ENCODE measurements around the gene PSME3IP1. TPM values are rescaled to one million over a fixed set of nuclear protein-coding genes. Genes with fewer than 3 reads are reported as not detected.

Gene PSME3IP1
- total RNA-seq, 3 donors from 2014 or later: 64.8 to 81.4 (median 69.8) TPM

- H3K4me3 ChIP-seq: no peak overlapping the region
- no peak for TF ChIP-seq POLR2A (IDR thresholded peaks at IDR 0.05)
- TF ChIP-seq POLR2AphosphoS5 (IDR thresholded peaks at IDR 0.05): no peak
- no peak for TF ChIP-seq CTCF (IDR thresholded peaks at IDR 0.05)
- DNase-seq (ENCODE audit: low spot score in 2 of 2): no peak
- H3K4me1 ChIP-seq: no peaks in the 10 kb centered on the region
- intact Hi-C loops (cut with DNase I; ENCODE audit: low total_unique reads): no loop called here
- no peaks in the 10 kb centered on the region for H3K27me3 ChIP-seq
- H3K9me3 ChIP-seq: no peaks in the 10 kb centered on the region
- no peak overlapping the region for H3K27ac ChIP-seq
- peaks cover 16% of the 10 kb centered on the region for H3K36me3 ChIP-seq
Observed at GRCh38 chr16:57231821-57232350, 46.0 kb upstream of the PSME3IP1 start.

GRCh38 chr16:57229079-57229478 lies 43.2 kb upstream of the PSME3IP1 start:
- Histone ChIP-seq H3K36me3 (peaks cover 16% of the 10 kb centered on the region), H3K4me3 (no peak overlapping the region), H3K4me1 (no peaks in the 10 kb centered on the region), H3K27ac (no peak overlapping the region), H3K9me3 (no peaks in the 10 kb centered on the region), H3K27me3 (no peaks in the 10 kb centered on the region)
- intact Hi-C loops (cut with DNase I; ENCODE audit: low total_unique reads): no loop called here
- no peak for TF ChIP-seq POLR2A (IDR thresholded peaks at IDR 0.05)
- no peak for TF ChIP-seq CTCF (IDR thresholded peaks at IDR 0.05)
- no peak for TF ChIP-seq POLR2AphosphoS5 (IDR thresholded peaks at IDR 0.05)
- no peak for DNase-seq (ENCODE audit: low spot score in 2 of 2)

GRCh38 chr16:57226701-57227621 lies 41.1 kb upstream of the PSME3IP1 start:
- no peaks in the 10 kb centered on the region for H3K9me3 ChIP-seq
- DNase-seq (ENCODE audit: low spot score in 2 of 2): no peak
- H3K4me1 ChIP-seq: no peaks in the 10 kb centered on the region
- H3K27me3 ChIP-seq: no peaks in the 10 kb centered on the region
- no peak overlapping the region for H3K27ac ChIP-seq
- peaks cover 16% of the 10 kb centered on the region for H3K36me3 ChIP-seq
- no peak for TF ChIP-seq CTCF (IDR thresholded peaks at IDR 0.05)
- no peak overlapping the region for H3K4me3 ChIP-seq
- intact Hi-C loops (cut with DNase I; ENCODE audit: low total_unique reads): no loop called here

GRCh38 chr16:57225978-57226377 lies 40.1 kb upstream of the PSME3IP1 start:
- H3K27me3 ChIP-seq: no peaks in the 10 kb centered on the region
- H3K9me3 ChIP-seq: no peaks in the 10 kb centered on the region
- TF ChIP-seq CTCF (IDR thresholded peaks at IDR 0.05) (no peak), POLR2A (IDR thresholded peaks at IDR 0.05) (no peak), POLR2AphosphoS5 (IDR thresholded peaks at IDR 0.05) (no peak)
- H3K4me1 ChIP-seq: no peaks in the 10 kb centered on the region
- intact Hi-C loops (cut with DNase I; ENCODE audit: low total_unique reads): no loop called here
- peaks cover 12% of the 10 kb centered on the region for H3K36me3 ChIP-seq
- H3K4me3 ChIP-seq: no peak overlapping the region
- no peak for DNase-seq (ENCODE audit: low spot score in 2 of 2)
- H3K27ac ChIP-seq: no peak overlapping the region

- Histone ChIP-seq H3K36me3 (peaks cover 4% of the 10 kb centered on the region), H3K27ac (no peak overlapping the region), H3K4me3 (no peak overlapping the region), H3K4me1 (no peaks in the 10 kb centered on the region), H3K27me3 (no peaks in the 10 kb centered on the region), H3K9me3 (no peaks in the 10 kb centered on the region)
- DNase-seq (ENCODE audit: low spot score in 2 of 2): no peak
- no peak for TF ChIP-seq POLR2A (IDR thresholded peaks at IDR 0.05)
- TF ChIP-seq CTCF (IDR thresholded peaks at IDR 0.05): no peak
- TF ChIP-seq POLR2AphosphoS5 (IDR thresholded peaks at IDR 0.05): no peak
- intact Hi-C loops (cut with DNase I; ENCODE audit: low total_unique reads): no loop called here
Observed at GRCh38 chr16:57224651-57225335, 39.0 kb upstream of the PSME3IP1 start.

Measured in breast epithelium (tissue), 4 donors.